Posterior vena cava (tissue), 2 donors: ENCODE measurements around the gene TSC22D3. TPM values are rescaled to one million over a fixed set of nuclear protein-coding genes. Genes with fewer than 3 reads are reported as not detected.

Experiments used
- DNase-seq: peaks from one replicate; pipeline ENCODE4 v3.0.0-alpha.2; 2020; ENCODE audit warnings: low spot score
- intact Hi-C, 2 donors: fragments of 100-400 bp; cut with DNase I; formaldehyde crosslinking; loops; one replicate each; pipeline versions ENCODE4 v1.14.1 to v1.14.2; 2022 to 2023
- total RNA-seq, 2 donors: library from RNA; stranded (reverse); fragmentation: NEBNext Ultra II Directional; extraction: Animal tissue kit (Norgen Biotek cat#: 25700); gene quantifications; one replicate each; pipeline ENCODE4 v1.2.1, GENCODE V29; 2021
- donor health status: DM: yes; HTN: yes; CAD: no.
- donor health status: DM: yes; HTN: yes; CAD: no.

Gene TSC22D3
- total RNA-seq, 2 donors from 2014 or later: 187 to 309 TPM

DNA sequence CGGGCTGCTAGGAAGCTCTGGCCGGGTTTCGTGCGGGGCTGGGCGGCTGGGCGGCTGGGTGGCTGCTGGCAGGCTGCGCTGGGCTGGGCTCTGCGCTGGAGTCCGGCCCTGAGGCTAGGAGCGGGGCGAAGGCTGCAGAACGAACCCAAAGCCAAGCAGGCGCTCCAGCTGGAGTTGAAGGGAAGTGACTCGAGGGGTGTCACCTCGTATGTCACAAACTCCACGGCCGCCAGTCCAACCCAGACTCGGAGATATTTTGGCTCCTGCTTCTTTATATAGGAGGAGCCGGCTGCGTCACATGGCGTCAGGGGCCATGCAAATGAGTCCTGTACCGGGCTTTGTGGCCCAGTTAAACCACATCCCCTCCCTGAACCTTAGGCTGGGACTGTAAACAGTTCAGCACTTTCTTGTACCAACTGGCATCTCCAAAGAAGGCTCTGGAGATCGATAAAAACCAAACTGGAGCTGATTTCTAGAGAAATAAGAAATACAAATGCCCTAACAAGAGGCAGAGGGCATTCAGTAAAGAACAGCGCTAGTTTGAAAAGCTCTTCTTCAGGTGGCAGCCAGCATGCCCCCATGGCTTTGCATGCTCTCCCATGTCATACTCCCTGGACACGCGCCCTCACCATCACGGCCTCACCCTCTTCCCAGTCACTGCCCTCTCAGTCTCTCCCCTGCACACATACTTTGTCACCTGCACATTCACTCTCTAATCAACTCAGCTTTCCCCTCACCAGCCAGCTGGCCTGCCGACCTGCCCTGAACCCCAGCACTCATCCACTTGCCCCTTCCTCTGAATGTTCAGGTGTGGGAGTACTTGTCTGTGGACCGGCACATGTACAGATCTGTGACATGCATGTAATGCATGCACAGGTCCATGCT is 58.5 kb downstream of the TSC22D3 start:
- intact Hi-C loops: loop anchor here in 1 of 2 donors (10.0 kb wide), 1 partner anchor 58 kb away; the partner anchor contains the start of genes NCBP2L and TSC22D3
- DNase-seq: peak; percentile 96

DNA sequence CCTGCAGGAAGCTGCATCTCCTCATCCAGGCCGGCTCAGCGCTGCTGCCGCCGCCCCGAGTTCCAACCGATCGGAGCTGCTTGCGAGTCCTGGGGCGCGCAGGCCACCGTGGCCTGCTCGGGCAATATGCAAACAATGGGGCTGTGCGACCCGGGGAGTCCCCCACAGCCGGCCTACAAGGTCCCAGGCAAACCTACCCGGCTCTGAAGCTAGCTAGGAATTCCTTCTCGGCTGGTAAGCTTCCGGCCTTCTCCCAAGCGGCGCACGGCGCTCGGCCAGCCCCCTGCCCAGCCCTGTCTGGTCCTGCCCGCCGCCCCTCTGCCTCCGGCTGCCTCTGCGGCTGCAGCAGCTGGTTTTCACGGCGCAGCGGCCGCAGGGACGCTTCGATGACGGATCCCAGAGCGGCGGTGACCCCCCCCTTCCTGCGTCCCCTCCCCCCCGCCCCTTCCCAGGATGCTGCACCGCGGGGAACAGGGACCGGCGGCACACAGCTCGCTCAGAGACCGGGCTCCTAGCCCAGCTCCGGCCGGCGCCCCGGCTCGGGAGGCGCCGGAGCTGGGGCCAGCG is 59.4 kb downstream of the TSC22D3 start:
- no peak for DNase-seq
- intact Hi-C loops: loop anchor here in 1 of 2 donors (10.0 kb wide), 1 partner anchor 59 kb away; the partner anchor contains the start of genes NCBP2L and TSC22D3

DNA sequence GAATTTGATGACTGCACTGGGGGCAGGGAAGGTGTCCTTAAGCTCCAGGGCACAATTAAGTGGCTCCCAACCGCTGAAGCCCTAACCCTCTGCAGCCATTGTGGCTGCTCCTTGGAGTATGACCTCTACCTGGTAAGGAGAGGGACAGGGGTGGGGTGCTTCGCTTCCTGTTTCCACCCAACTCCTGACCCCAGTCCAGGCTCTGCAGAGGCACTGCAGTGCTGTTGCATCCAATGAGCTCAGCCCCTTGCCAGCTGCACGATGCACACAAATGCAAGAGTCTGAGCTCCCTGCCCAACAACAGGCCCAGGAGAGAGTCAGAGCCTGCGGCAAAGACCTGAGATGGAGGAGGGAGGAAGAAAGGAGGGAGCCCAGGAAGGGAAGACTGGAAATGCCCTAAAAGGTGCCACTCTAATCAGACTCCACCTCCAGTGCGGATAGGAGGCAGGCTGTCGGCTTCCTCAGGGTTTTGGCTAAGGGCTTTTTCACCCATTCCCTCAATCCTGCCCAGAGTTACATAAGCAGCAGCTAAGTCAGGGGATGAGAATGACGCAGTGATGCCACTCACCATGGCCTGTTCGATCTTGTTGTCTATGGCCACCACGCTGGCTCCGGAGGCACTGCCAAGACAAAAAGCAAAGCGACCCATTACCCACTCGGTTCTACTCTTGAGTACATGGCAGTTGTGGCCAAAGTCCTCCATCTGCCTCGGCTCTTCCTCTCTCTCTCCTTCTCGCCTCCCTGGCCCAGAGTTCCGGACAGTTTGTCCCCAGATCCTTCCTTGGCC is 60.1 kb downstream of the TSC22D3 start:
- DNase-seq: no peak
- intact Hi-C loops: loop anchor here in 1 of 2 donors (10.0 kb wide), 1 partner anchor 59 kb away; the partner anchor contains the start of genes NCBP2L and TSC22D3

DNA sequence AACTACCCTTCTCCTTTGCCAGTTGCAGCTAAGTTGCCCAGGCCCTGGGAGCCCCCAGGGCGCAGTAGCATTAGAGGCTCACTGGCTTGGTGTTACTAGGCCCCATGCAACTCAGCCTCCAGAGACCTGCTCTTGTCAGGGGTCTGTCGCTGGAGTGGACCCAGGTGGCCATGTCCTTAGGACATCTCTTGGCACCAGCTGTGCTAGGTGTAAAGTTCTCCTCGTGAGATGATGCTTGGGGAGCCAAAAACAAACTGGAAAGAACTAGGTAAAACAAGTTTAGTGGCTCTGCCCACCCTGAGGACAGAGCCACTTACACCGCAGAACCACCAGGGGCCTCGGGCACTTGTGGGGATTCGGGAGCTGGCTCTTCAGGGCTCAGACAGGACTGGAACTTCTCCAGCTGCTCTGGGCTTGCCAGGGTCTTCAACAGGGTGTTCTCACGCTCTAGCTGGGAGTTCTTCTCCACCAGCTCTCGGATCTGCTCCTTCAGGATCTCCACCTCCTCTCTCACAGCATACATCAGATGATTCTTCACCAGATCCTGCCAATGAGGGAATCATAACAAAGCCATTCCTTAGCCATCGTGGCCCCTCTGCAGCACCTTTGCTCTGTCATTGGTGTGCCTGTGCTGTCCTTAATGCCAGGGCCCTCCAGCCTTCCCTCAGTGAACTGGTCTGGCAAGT is 61.2 kb downstream of the TSC22D3 start:
- intact Hi-C loops: loop anchor here (5.0 to 10.0 kb wide), 2 partner anchors 37 to 60 kb away; partner anchors contain the start of genes NCBP2L (in 1 of the 2) and TSC22D3 (in 1 of the 2)
- no peak for DNase-seq

DNA sequence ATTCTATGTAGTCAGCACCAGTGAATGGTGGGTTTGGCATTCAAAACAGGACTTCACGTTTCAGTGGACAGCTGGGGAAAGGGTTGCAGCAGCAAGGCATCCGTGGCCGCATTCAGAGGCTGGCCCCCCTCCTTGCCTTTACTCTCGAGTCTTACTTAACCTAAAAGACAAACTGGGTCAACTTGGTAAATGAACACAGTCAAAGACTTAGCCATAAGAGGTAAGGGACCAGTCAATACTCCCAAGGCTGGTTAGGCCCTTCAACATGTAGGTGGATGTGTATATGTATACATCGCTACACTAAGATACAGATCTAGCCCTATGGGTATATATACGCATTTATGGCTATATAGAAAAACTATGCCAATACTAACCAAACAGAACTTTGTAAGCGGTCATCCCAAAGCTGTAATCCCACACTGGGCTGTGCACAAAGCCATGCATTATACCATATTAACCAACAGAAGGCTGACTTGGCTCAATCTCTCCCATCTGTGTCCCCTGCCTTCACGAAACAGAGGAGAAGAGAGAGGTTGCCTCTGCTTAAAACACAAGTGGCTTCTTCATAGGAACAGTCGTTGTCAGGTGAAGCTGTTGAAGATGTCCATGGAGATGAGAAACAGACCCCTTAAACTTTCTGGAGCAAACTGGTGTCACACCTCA is 61.9 kb downstream of the TSC22D3 start:
- intact Hi-C loops: loop anchor here (5.0 to 10.0 kb wide), 2 partner anchors 36 to 61 kb away; partner anchors contain the start of genes NCBP2L (in 1 of the 2) and TSC22D3 (in 1 of the 2)
- DNase-seq: no peak

DNA sequence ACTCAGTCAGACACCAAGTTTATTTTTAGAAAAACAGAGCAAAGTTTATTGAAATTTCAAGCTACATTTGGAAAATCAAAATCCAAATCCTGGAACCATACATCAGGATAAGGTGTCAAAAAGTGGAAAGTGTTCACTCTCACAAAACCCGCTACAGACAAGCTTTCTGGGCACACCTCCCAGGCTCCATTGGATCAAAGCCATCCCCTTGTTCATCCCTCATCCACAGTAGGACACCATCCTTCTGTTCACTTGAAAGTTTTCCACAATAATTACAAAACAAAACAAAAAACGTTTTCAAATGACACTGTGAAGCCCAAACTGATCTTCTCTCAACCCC is 62.4 kb downstream of the TSC22D3 start:
- intact Hi-C loops: loop anchor here (5.0 to 10.0 kb wide), 2 partner anchors 36 to 62 kb away; partner anchors contain the start of genes NCBP2L (in 1 of the 2) and TSC22D3 (in 1 of the 2)
- no peak for DNase-seq

DNA sequence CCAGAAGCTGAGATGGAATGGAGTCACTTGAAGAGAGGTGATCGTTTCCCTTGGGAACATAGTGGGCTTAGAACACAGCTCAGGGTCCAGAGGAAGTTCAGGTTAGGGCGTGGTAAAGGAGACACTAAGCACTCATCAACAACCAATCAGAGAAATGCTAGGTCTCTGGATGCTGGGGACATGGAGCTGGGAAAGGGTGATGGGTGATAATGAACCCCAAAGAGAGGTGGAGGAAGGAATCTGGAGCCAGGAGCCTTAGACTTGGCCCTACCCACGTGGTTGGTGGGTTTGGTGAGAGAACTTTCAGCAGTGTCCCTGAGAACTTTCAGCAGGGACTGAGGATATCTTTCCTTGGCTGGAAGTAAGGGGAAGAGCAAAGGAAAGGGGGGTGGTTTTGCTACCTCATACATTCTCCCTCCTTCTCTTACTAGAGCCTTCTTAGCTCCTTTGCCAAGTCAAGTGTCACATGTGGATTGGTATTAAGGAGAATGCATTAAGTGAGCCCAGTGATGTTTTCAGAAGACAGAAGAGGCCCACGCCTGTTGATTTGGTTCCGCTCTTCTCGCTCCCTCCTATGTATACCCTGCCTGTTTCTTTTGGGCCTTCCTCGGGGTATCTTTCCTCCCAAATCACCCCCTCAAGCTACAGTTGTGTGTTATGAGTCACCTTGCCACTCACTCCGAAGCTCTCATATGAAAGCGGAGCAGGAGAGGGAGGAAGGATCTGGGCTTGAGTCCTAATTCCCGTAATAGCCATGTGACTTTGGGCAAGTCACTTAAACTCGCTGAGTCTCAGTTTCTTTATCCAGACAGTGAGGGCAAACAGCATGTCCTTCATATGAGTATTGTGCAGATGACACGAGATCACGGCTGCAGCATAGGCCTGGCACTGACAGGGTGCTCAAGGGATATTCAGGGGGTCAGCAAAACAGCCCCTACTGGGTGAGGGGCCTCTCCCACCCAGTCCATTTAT is 63.1 kb downstream of the TSC22D3 start:
- intact Hi-C loops: loop anchor here (5.0 to 10.0 kb wide), 2 partner anchors 35 to 62 kb away; partner anchors contain the start of genes NCBP2L (in 1 of the 2) and TSC22D3 (in 1 of the 2)
- DNase-seq: no peak

DNA sequence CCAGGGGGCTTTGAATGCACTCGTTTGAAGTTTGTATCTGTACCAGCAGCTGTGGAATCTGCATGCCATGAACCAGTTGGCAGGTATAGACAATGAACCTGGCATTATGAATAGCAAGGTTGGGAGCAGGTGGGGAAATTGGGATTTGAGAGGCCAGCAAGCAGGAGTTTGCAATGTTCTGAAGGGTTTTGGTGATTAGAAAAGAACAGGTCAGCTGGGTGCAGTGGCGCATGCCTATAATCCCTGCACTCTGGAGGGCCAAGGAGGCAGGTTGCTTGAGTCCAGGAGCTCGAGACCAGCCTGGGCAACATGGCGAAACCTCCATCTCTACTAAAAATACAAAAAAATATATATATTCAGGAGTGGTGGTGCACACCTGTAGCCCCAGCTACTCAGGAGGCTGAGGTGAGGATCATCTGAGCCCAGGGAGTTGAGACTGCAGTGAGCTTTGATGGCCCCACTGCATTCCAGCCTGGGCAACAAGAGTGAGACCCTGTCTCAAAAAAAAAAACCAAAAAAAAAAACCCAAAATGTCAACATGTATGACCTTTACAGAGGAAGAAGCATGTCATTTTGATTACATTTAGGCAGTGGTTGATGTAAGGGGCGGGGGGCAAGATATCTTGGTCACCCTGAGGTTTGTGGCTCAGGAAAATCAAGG is 63.9 kb downstream of the TSC22D3 start:
- no peak for DNase-seq
- intact Hi-C loops: loop anchor here (5.0 to 10.0 kb wide), 2 partner anchors 34 to 63 kb away; partner anchors contain the start of genes NCBP2L (in 1 of the 2) and TSC22D3 (in 1 of the 2)

DNA sequence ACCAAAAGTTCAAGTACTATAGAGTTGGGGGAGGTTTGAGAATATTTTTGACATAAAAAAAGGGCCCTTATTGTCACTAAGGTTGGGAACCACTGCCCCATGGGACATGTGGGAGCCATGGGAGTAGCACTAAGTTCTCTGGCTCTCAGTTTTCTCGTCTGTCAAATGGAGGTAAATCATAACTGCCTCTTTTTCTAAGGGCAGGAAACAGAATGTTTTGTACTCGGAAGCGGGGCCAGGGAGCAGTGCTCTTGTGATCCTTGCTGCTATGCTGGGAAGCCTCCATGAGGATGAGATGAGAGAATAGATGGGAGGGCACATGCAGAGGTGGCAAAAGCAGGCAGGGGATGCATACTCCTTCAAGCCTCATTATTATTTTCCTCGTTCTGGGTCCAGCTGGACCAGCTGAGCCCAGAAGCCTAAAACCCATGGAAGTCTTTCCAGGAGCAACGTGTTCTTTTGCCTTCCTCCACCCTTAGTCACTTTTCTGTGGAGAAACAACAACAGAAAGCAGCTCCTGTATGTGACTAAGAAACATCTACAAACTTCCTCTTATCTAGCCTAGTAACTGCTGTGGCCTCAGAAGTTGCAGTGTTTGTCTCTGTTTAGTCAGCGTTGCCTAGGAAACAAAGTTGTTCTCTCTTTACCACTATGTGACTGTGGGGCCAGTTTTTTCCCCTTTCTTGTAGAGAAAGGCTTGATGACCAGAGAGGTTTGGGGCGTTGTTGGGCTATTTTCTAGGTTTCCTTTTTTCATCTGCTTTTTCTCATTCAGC is 64.8 kb downstream of the TSC22D3 start:
- no peak for DNase-seq
- intact Hi-C loops: loop anchor here (5.0 to 10.0 kb wide), 2 partner anchors 34 to 64 kb away; partner anchors contain the start of genes NCBP2L (in 1 of the 2) and TSC22D3 (in 1 of the 2)

DNA sequence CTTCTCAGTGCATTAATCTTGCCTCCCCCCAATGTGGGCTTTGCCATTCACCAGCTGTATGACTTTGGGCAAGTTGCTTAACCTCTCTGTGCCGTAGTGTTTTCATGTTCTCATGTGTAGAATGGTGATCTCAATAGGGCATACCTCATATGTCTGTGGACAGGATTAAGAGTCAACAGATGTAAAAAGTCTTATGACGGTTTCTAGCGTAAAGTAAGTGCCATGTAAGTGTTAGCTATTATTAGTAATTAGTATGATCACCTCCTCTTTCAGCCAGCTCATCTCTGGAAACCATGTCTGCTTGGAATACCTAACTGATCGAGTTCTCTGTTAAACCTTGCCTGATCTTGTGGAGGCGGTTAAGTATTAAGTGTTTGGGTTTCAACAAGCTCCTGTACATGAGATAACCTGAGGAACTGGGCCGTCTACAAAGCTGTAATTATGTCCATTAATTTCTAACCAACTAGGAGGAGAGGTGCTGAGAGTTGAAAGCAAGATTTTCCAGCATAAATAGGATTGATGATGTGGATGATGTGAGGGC is 66.3 kb downstream of the TSC22D3 start:
- no peak for DNase-seq

DNA sequence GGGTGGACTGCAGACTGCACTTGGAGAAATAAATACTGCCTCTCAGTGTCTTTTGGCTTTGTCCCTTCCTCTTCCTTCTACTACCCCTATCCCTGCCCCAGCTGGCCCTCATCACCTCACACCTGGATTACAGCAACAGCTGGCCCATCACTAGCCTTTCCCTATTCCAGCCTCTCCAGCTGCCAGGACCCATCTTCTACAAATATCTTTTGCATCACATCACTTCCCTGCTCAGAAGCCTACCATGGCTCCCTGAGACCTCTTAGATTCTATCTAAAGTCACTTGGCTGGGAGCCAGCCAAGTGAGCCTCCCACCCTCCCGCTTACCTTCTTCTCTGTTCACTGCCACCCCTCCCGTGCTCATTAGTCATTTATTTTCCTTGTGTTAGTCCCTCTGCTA is 66.8 kb downstream of the TSC22D3 start:
- intact Hi-C loops: no loop called here
- no peak for DNase-seq

More for the DNA sequence above, 66.3 kb downstream of the TSC22D3 start:
- intact Hi-C loops: no loop called here

DNA sequence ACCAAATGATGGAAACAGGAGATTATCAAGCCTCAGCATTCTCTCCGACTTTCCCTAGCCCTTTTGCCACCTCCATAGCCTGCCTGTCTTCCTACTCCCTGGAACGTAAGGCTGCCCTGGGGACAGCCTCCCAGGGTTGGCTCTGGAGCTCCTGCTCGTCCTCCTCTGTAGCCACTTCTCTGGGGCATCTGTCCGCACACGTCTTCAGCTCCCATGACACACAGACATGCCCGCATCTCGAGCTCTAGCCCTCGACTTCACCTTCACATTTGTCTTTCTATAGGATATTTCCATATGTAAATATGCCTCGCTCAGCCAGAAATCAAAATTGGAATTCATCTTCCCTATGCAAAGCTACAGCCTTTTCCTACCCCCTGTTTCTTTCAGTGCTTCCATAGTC is 67.7 kb downstream of the TSC22D3 start:
- intact Hi-C loops: no loop called here
- no peak for DNase-seq

DNA sequence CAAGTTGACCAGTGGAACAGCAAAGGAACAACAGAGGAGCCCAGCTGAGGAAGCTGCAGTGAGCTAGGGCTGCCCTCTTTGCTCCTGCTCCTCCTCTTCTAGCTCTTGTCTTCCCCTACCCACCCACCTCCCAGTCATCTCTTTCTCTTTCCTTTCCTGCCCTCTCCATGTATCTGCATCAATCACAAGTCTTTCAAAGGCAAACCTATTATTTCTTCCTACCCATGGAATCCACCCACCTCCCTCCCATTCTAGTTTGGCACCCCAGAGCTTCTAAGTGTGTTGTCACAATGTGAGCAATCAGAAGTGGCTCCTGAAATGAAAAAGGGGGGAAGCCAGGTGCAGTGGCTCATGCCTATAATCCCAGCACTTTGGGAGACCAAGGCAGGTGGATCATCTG is 69.3 kb downstream of the TSC22D3 start:
- no peak for DNase-seq
- intact Hi-C loops: no loop called here

DNA sequence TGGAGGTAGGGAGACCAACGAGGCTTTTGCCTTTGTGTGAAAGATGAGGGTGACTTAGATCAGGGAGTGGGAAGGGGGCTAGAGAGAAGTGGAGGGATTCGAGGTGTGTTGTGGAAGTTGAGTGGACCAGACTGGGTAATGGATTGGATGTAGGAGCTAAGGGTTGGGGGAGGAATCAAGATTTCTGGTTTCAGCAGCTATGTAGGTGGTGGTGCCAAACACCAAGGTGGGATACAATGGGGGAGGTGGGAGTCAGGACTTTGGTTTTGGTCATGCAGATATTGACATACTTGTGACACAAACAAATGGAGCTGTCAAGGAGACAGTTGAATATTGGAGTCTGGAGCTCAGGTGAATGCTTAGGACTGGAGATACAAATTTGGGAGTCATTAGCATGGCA is 71.0 kb downstream of the TSC22D3 start:
- no peak for DNase-seq
- intact Hi-C loops: no loop called here

DNA sequence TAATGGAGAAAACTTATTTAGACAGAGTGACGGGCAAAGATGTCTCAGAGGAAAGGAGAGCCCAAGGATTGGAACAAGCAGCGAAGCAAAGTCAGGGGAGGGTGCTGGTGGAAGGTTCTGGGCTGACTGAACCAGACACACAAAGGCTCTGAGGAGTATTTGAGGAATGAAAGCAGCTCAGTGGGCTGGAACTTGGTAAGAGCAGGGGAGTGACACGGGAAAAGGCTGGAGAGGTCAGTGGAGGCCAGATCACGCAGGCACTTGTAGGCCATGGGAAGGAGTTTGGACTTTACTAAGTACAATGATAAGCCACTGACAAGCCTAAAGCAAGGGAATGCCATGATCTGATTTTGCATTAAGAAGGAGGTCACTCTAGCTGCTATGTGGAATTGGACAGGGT is 71.4 kb downstream of the TSC22D3 start:
- no peak for DNase-seq
- intact Hi-C loops: no loop called here
